HG03095 (cell line): Measurements from ENCODE around the gene MTG2.

ENCODE experiments used
- ATAC-seq: cut with Tn5 transposase; IDR thresholded peaks from one replicate; pipeline ENCODE4 v1.9.1; 2021; ENCODE audit warnings: moderate library complexity; ENCODE audit not compliant: unreplicated experiment

MTG2 gene

DNA sequence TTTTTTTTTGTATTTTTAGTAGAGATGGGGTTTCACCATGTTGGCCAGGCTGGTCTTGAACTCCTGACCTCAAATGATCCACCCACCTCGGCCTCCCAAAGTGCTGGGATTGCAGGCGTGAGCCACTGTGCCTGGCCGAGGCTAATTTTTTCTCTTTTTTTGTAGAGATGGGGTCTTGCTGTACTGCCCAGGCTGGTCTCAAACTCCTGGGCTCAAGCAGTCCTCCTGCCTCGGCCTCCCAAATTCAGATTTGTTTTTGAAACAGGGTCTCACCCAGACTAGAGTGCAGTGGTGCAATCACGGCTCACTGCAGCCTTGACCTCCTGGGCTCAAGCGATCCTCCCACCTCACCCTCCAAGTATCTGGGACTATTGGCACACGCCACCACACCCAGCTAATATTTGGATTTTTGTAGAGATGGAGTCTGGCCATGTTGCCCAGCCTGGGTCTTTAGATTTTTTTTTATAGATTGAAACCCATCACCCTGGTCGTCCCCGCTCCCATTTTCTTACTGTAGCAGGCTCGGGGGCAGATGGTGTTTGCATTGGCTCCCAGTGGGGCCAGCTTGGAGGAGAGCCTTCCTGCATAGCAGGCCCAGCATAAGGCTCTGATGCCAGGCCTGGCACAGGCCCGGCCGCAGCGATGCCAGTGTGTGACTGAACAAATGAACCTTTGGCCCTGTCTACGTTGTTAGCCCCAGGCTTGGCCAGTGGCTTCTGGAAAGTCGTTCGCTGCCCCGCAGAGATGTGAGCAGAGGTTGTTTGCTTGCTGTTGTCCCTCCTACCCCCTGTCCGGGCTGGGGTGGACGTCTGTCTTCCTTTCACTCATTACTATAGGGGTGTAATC, 4.3 kb upstream of the MTG2 start:
- ATAC-seq, result no peak

DNA sequence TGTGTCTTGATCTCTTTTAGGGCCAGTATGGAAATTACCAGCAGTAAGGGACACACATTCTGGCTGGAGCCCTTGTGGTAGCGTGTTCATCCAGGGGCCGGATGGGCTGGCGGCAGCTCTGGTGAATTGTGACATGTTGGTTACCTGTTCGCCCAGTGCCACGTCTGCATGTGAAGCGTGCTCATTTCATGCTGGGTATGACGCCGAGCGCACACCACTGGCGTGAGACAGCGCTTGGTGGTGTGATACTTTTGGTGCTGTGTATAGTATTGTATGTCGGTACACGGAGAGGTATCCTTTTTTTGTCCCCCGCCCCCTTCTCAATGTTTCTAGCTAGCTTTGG, 3.7 kb upstream of the MTG2 start:
- no peak for ATAC-seq

DNA sequence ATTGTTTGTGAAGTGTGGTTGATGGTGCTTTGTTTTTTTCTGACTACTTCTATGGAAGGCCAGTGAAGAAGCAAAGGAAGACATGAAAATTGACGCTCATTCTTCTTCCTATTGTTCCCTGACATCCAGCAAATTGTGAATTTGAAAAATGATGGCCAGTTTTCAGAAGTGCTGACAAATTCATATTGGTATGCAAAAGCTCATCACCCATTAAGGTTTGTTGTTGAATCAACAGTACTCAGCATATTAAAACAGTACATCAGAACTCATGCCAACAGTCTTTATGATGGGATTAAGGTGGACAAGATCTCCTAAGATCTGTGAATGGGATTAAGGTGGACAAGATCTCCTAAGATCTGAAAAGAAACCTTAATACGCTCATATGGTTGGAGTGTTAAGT, 1.0 kb upstream of the MTG2 start:
- no peak for ATAC-seq

DNA sequence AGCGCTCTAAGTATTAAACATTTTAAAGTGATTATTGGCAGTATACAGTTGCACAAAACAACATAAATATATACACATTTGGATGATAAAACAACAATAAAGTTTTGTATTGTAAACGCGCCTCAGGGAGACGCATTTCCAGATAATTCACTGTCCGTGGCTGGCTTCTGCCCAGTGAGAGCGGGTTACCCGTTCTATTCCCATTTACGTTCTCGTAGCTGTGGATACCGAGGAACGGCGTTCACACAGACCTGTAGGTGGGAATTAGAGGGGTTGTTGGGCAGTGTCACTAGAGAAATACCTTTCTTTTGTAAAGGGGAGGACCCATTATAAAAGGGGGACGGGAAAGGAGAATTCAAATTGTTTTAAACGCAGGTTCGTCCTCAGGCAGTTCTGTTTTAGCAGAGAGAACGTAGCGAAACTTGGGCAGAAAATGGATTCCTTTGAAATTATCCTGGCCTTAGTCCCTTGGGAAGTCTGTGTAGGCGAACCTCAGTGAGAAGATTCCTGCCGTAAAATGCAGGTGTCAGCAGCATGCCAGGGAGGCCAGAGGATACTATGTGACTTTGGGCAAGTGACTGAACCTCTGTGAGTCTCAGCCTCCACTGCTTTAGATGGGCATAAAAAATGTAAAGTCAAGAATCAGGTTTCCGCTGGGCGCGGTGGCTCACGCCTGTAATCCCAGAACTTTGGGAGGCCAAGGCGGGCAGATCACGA, 756 bp downstream of the MTG2 start:
- ATAC-seq, result no peak

DNA sequence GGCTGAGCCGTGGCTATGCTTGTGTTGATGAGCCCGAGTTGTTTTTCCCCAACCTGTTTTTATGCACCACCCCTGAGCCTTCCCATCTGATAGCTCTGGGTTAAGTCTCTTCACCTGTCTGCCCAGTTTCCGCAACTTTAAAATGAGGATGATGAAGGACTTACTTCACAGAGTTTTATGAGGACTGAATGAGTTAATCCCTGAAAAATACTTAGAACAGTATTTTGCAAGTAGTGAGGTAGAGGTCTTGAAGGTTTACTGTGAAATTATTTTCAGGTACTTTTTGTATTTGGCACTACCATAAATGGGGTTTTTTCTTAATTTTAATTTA, 3.2 kb downstream of the MTG2 start:
- no peak for ATAC-seq

DNA sequence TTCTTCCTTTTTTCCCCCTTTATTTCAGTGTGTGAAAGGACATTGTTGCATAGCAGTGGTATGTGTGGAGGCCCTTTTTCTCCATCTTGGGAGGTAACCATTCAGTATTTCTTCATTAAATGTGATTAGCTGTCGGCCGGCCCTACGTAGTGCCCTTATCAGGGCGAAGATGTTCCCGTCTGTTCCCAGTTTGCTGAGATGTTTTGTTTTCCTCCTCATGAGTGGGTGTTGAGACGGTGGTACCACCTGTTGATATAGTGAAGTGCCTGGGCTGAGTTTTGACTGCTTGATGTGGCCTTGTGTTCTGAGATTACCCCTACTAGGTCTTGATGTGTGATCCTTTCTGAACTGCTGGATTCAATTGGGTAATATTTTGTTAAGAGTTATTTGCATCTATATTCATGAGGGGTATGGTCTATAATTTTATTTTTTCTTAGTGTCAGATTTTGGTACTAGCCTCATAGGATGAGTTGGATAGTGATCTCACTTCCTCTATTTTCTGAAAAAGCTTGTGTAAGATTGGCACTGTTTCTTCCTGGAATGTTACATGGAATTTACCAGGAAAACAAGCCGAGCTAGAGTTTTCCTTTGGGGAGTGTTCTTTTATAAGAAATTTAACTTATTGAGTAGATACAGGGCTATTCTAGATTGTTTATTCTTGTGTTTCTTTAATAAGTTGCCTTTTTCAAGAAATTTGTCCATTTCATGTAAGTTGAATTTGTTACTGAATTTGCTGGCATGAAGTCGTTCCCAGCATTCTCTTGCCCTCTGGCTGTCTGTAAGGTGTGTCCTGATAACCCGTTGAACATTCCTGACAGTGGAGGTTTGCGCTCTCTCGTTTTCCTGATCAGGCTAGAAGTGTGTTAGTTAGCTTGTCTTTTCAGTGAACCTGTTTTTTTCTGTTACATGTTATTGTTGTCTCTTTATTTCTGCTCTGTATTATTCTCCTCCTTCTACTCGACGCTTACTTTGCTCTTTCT, 4.3 kb downstream of the MTG2 start:
- ATAC-seq, result no peak

DNA sequence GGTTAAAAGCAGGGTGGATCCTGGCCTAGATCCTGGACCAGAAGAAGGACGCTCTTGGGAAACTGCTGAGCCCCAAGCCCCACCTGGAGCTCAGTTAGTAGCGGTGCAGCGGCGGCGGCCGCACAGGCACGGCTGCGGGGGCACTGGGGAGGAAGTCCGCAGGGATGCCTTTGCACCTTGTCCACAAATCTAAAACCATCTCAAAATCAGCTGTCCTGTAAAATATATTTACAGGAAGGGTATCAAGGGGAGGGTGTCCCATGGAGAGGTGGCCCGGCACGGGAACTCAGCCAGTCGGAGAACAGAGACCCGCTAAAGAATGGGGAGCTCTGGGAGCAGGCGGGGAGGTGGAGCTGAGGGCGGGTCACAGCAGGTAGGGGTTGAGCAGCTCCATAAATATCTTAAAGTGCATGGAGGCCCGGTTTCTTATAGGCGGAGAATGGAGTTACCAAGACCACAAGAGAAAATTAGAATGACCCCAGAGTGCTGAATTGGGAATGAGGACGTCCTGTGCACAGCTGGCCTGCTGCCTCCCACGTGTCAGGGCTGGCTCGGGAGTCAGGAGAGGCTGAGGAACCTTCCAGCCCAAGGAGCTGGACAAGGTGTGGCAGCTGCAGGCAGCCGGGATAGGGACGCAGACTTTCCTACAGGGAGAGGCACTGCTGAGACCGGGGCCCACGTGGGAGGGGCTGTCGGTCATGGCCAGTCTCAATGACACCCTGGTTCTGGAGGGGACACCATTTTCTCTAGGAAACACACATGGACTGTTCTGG, 8.0 kb downstream of the MTG2 start:
- no peak for ATAC-seq

DNA sequence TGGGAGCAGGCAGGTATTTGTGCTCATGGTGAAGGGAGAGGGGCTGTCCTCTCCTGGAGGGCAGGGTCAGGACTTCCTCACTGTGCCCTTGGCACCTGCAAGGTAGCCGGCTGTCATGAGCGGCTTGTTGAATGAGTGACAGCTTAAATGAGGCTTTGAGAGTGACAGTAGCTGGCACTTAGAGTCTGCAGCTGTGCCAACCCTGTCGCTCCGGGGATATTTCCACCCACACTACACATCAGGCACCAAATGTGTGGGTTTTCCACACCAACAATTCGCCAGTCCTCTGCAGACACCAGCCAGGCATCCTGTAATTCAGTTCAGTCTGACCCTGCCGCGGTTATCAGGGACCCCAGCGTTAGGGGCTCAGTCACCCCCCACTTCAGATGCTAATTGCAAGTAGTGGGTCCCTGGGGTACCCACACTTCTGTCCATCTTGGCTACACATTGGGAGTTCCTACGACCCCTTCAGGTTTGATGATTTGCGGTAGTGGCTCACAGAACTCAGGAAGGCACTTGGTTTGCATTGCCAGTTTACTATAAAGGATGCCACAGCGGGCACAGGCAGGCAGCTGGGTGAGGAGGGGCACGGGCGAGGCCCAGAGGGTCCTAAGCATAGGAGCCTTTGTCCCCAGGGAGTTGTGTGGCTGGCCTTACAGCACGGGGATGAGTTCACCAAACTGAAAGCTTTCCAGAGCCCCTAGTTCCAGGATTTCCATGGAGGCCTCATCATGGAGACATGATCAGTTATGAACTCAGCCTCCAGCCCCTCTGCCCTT, 9.1 kb downstream of the MTG2 start:
- ATAC-seq, result no peak

DNA sequence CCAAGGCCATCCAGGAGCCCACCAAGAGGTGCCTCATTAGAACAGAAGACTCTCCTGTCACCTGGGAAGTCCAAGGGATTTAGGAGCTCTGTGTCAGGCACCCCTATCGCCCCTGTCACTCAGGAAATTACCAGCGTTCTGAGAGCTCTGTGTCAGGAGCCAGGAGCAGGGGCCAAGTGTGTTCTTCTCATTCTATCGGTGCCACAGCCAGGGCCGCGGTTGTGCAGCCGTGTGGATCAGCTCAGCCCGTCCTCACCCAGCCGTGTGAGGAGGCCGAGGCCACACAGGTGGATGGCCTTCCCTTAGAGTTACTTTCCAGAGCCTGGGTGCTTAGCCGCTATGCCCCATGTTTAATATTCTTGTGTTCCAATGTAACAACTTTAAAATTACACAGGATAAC, 9.8 kb downstream of the MTG2 start:
- no peak for ATAC-seq

DNA sequence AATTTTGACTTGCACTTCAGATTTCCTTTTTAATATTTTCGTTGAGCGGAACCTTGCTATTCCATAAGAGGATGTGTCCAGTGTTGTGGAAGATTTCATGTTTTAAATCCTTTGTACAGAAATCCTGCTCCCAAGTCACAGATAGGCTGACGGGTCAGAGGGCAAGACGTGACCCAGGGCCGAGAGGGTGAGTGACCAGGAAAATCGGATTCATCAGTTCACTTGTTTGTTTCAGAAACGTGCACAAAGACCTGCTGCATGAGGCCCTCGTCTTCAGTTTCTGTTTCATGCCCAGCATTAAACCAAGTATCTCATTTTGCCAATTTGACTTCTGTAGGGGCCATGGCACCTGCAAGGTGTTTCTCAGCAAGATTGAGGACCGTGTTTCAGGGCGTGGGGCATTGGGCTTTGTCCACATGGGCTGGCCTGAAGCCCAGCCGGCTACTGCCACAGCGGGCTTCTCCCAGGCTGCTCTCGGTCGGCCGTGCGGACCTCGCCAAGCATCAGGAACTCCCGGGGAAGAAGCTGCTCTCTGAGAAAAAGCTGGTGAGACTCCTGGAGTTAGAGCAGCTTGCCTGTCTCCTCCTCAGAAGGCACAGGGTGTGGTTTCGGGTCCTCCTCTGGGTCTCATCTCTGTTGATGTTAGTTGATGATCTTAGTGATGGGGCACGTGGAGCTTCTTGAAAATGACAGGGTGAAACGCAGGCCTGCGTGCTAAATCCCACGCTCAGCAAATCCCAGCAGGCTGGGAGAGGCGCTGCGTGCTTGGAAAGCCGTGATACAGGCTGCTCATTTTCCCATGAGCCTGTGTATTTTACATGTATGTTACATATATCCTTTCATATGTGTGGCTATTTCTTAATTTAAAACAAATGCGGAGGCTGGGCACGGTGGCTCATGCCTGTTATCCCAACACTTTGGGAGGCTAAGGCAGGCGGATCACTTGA, 10.5 kb downstream of the MTG2 start:
- no peak for ATAC-seq

DNA sequence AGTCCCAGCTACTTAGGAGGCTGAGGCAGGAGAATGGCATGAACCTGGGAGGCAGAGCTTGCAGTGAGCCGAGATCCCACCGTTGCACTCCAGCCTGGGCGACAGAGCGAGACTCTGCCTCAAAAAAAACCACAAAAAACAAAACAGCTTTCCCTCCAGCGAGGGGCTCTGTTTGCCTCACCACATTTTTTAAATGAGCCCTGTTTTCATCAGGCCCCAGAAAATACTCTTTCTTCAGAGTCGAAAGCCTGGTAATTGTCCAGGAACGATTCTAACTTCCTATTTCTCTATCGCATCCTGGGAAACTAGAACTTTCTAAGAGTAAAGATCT, 12.2 kb downstream of the MTG2 start:
- no peak for ATAC-seq

DNA sequence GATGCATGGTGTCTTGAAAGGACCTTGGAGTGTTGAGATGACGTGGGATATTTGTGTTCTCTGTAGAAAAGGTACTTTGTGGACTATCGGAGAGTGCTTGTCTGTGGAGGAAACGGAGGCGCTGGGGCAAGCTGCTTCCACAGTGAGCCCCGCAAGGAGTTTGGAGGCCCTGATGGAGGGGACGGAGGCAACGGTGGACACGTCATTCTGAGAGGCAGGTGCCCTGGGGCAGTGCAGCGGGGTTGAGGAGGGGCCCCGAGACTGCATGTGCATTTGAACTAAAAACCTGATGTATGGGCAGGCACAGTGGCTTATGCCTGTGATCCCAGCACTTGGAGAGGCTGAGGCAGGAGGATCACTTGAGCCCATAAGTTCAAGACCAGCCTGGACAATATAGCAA, 12.9 kb downstream of the MTG2 start:
- ATAC-seq, result no peak

DNA sequence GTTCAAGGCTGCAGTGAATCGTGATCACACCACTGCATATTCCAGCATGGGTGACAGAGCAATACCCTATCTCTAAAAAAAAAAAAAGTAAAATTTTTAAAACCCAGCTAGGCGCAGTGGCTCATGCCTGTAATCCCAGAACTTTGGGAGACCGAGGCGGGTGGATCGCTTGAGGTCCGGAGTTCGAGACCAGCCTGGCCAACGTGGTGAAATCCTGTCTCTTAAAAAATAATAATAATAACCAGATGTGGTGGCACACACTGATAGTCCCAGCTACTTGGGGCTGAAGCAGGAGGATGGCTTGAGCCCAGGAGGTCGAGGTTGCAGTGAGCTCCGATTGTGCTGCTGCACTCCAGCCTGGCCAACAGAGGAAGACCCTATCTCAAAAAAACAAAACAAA, 13.5 kb downstream of the MTG2 start:
- no peak for ATAC-seq

DNA sequence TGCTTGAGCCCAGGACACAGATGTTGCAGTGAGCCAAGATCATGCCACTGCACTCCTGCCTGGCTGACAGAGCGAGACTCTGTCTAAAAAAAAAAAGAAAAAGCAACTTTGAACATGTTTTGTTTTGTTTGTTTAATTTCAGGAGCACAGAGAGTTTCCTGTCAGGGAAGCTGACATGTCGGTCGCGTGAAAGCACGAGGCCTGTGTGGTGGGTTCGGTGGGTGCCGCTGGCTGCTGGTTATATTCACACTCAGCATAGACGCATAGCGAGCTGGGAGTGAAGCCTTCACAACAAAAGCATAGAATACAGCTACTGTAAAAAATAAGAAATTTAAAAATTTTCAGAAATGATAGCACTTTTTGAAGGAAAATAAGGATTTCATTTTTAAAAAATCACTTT, 14.5 kb downstream of the MTG2 start:
- ATAC-seq, result no peak

DNA sequence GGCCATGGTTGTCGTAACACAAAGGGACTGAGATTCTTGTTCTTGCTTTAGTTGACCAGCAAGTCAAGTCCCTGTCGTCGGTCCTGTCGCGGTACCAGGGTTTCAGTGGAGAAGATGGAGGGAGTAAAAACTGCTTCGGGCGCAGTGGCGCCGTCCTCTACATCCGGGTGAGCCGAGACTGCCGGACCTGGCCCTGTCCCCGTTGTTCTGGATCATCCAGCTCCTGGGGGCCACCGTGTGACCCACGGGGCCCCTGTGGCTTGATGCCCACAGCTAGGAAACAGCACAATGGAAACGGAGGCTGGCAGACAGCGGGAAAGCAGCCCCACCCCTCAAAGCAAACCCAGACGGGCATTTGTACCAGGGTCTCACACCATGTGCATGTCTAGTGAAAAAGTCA, 15.0 kb downstream of the MTG2 start:
- ATAC-seq, result no peak

DNA sequence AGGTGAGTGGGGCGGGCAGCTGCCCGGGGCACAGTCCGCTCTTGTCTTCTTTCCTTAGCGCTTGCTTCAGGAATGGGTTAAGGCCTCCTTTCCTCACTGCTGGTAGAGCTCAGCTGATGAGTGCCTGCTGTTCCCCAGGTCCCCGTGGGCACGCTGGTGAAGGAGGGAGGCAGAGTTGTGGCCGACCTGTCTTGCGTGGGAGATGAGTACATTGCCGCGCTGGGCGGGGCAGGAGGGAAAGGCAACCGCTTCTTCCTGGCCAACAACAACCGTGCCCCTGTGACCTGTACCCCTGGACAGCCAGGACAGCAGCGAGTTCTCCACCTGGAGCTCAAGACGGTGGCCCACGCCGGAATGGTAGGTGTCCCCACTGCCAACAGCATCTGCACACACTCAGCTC, 15.7 kb downstream of the MTG2 start:
- no peak for ATAC-seq

DNA sequence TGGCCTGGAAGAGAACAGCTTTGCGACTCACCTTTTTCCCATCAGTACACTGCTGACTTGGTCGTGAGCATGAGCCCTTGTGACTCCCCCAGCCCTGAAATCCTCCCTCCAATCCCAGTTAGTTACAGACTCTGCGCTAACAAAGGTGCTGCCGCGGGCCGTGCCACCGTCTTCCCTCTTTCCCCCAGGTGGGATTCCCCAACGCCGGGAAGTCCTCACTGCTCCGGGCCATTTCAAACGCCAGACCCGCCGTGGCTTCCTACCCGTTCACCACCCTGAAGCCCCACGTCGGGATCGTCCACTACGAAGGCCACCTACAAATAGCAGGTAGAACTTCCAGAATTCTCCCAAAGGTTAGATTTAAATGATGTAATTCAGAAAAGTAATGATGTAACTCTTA, 16.1 kb downstream of the MTG2 start:
- ATAC-seq, result no peak

DNA sequence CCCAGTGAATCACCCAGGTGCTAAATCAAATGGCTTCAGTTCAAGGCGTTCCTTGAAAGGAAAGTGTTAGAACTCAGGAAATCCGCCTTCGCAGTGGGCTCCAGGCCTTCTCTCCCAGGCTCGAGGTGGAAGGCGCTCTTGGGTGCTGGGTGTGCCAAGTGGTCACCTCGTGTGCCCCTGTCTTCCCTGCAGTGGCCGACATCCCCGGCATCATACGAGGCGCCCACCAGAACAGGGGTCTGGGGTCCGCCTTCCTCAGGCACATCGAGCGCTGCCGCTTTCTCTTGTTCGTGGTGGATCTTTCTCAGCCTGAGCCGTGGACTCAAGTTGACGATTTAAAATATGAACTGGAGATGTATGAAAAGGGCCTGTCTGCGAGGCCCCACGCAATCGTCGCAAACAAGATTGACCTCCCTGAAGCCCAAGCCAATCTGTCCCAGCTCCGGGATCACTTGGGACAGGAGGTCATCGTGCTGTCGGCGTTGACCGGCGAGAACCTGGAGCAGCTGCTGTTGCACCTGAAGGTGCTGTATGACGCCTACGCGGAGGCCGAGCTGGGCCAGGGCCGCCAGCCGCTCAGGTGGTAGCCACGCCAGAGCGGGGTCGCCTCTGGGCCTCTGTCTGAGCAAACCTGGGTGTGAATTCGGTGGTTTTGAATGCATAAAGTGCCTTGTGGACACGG, 17.8 kb downstream of the MTG2 start:
- no peak for ATAC-seq
